Subcutaneous adipose tissue (tissue), 4 donors: Measurements from ENCODE around the gene GSTA4. TPM values are rescaled to one million over a fixed set of nuclear protein-coding genes. Genes with fewer than 3 reads are reported as not detected.

Source experiments
- total RNA-seq, 4 donors: library from RNA; depleted of rRNA; stranded (reverse); fragments of >200 nt; gene quantifications; one replicate each; pipeline ENCODE4 v1.1.0, GENCODE V29; 2016
- TF ChIP-seq, protein P1 (sequence below): fragments of 450-650 bp; IDR thresholded peaks from one replicate; pipeline ENCODE4 v1.5.1; 2016; ENCODE audit warnings: low read depth, mild to moderate bottlenecking, control low read depth, antibody characterized with exemption, moderate library complexity

Gene GSTA4
- total RNA-seq, 4 donors from 2014 or later, result 19.8 to 30.5 (median 24.8) TPM

DNA sequence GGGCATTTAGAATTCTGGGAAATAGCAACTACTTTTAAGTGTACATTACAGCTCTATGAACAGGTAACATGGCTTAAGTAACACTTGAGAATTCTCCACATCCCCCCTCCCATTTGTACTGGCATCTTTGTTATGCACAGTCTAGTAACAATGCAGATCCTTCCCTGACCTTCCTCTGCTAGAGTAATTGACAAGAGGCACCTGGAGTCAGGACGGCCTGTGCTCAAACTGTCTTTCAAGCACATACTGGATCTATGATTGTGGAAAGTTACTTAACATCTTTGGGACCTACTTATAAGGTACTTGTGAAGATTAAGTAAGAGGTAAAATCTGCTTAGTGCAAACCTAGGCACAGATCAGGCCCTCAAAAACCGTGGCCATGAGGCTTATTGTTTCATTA lies 63.7 kb downstream of the GSTA4 start:
- TF ChIP-seq, protein P1, sequence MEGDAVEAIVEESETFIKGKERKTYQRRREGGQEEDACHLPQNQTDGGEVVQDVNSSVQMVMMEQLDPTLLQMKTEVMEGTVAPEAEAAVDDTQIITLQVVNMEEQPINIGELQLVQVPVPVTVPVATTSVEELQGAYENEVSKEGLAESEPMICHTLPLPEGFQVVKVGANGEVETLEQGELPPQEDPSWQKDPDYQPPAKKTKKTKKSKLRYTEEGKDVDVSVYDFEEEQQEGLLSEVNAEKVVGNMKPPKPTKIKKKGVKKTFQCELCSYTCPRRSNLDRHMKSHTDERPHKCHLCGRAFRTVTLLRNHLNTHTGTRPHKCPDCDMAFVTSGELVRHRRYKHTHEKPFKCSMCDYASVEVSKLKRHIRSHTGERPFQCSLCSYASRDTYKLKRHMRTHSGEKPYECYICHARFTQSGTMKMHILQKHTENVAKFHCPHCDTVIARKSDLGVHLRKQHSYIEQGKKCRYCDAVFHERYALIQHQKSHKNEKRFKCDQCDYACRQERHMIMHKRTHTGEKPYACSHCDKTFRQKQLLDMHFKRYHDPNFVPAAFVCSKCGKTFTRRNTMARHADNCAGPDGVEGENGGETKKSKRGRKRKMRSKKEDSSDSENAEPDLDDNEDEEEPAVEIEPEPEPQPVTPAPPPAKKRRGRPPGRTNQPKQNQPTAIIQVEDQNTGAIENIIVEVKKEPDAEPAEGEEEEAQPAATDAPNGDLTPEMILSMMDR, result no peak

DNA sequence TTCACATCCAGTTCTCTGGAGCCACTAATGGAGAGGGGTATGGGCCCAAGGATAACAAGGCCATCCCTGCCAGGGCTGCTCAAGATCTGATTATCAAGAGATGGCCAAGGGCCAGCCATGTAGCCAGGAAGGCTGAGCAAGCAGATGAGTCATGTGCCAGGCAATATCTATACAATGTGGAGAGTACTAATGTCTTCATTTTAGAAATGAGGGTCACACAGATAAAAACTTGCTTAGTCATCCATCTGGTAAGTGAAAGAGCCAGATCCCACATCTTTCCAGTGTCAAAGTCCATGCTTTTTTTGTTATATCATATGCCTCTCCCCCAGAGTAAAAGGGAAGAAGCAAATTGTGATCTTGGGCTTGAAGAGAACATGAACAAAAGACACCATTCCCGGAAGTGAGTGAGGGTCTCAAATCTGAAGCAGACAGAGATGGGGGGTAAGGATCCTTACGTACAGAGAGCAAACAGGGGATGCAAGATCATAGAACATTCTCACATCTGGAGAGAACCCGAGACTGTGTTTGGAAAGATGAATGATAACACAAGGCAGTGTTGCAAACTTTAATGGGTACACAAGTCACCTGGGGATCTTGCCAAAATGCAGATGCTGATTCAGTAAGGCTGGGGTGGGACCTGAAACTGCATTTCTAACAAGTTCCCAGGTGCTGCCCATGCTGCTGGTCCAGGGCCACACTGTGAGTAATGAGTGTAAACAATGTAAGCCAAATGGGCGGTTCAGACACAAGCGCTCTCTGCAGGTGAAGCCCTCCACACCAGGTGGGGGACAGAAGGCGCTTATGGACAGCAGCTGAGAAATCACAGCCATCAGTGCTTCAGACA lies 65.5 kb downstream of the GSTA4 start:
- TF ChIP-seq, protein P1, result no peak

Other genes with a start within 250 kb of the GSTA4 start
- gene GSTA2, start 231.8 kb downstream of the GSTA4 start, total RNA-seq, result not detected
- not detected for gene GSTA1, start 191.5 kb downstream of the GSTA4 start, total RNA-seq
- not detected for gene GSTA5, start 154.5 kb downstream of the GSTA4 start, total RNA-seq
- not detected for gene GSTA3, start 85.6 kb downstream of the GSTA4 start, total RNA-seq
- 10 to 100 TPM; 17.2 to 26.2 (median 19.3) TPM for gene CILK1, start 66.5 kb upstream of the GSTA4 start, total RNA-seq
- gene FBXO9, start 70.1 kb upstream of the GSTA4 start, total RNA-seq, result 10 to 100 TPM; 59.0 to 74.6 (median 69.7) TPM
- gene GCM1, start 153.6 kb upstream of the GSTA4 start, total RNA-seq, result under 1 TPM in 1 of 4 donors, not detected in 3; 0.16 TPM